Adipocyte (in vitro differentiated cells): ENCODE data around the gene CBFA2T3.

Experiments
- DNase-seq: peaks from one replicate; pipeline ENCODE4 v3.0.0-alpha.2; 2015; ENCODE audit warnings: low read depth
- H3K27me3 ChIP-seq: replicated peaks from 2 replicates; pipeline ENCODE4 v1.7.0; 2013; ENCODE audit warnings: mild to moderate bottlenecking, low read length, moderate library complexity; ENCODE audit not compliant: control insufficient read depth, insufficient read depth
- H3K36me3 ChIP-seq: 2 replicates; pipeline ENCODE4 v1.7.0; 2013; ENCODE audit warnings: low read length, mild to moderate bottlenecking, moderate library complexity; ENCODE audit not compliant: control insufficient read depth, insufficient read depth, severe bottlenecking
- H3K4me1 ChIP-seq: 2 replicates; pipeline ENCODE4 v1.7.0; 2013; ENCODE audit warnings: mild to moderate bottlenecking, low read length, moderate library complexity; ENCODE audit not compliant: control insufficient read depth, insufficient read depth
- H3K4me3 ChIP-seq: 2 replicates; pipeline ENCODE4 v1.7.0; 2013; ENCODE audit warnings: mild to moderate bottlenecking, low read length, moderate library complexity
- H3K9ac ChIP-seq: 2 replicates; pipeline ENCODE4 v1.7.0; 2013; ENCODE audit warnings: mild to moderate bottlenecking, low read length, moderate library complexity
- H3K9me3 ChIP-seq: 2 replicates; pipeline ENCODE4 v1.7.0; 2013; ENCODE audit warnings: mild to moderate bottlenecking, low read length, moderate library complexity; ENCODE audit not compliant: control insufficient read depth

Gene CBFA2T3

GRCh38 chr16:88846088-88846487, 130.9 kb downstream of the CBFA2T3 start:
- H3K4me3 ChIP-seq: no peak overlapping the region
- no peaks in the 10 kb centered on the region for H3K27me3 ChIP-seq
- no peaks in the 10 kb centered on the region for H3K9me3 ChIP-seq
- no peak for DNase-seq
- H3K36me3 ChIP-seq: peaks cover 8% of the 10 kb centered on the region
- H3K4me1 ChIP-seq: peaks cover 3% of the 10 kb centered on the region
- H3K9ac ChIP-seq: no peak overlapping the region

- no peak overlapping the region for H3K9ac ChIP-seq
- no peaks in the 10 kb centered on the region for H3K9me3 ChIP-seq
- H3K4me1 ChIP-seq: peaks cover 3% of the 10 kb centered on the region
- peaks cover 17% of the 10 kb centered on the region for H3K36me3 ChIP-seq
- no peak for DNase-seq
- no peaks in the 10 kb centered on the region for H3K27me3 ChIP-seq
- H3K4me3 ChIP-seq: no peak overlapping the region
These were observed 132.5 kb downstream of the CBFA2T3 start for GRCh38 chr16:88844419-88845036.

GRCh38 chr16:88843256-88843655, 133.8 kb downstream of the CBFA2T3 start:
- Histone ChIP-seq H3K36me3 (peaks cover 24% of the 10 kb centered on the region), H3K9ac (no peak overlapping the region), H3K9me3 (no peaks in the 10 kb centered on the region), H3K4me1 (peaks cover 3% of the 10 kb centered on the region), H3K4me3 (no peak overlapping the region), H3K27me3 (no peaks in the 10 kb centered on the region)
- no peak for DNase-seq

- Histone ChIP-seq H3K4me1 (peaks cover 3% of the 10 kb centered on the region), H3K9ac (no peak overlapping the region), H3K9me3 (no peaks in the 10 kb centered on the region), H3K36me3 (peaks cover 24% of the 10 kb centered on the region), H3K4me3 (no peak overlapping the region), H3K27me3 (no peaks in the 10 kb centered on the region)
- no peak for DNase-seq
These were observed 134.2 kb downstream of the CBFA2T3 start for GRCh38 chr16:88842806-88843205.

GRCh38 chr16:88842308-88842756, 134.7 kb downstream of the CBFA2T3 start:
- DNase-seq: no peak
- Histone ChIP-seq H3K9ac (no peak overlapping the region), H3K9me3 (no peaks in the 10 kb centered on the region), H3K36me3 (peaks cover 23% of the 10 kb centered on the region), H3K4me1 (peaks cover 3% of the 10 kb centered on the region), H3K4me3 (no peak overlapping the region), H3K27me3 (no peaks in the 10 kb centered on the region)

- Histone ChIP-seq H3K4me3 (no peak overlapping the region), H3K9ac (no peak overlapping the region), H3K9me3 (no peaks in the 10 kb centered on the region), H3K36me3 (peaks cover 23% of the 10 kb centered on the region), H3K27me3 (no peaks in the 10 kb centered on the region), H3K4me1 (peaks cover 3% of the 10 kb centered on the region)
- DNase-seq: no peak
These were observed 135.3 kb downstream of the CBFA2T3 start for GRCh38 chr16:88841521-88842307.

- Histone ChIP-seq H3K4me1 (peaks cover 3% of the 10 kb centered on the region), H3K9me3 (no peaks in the 10 kb centered on the region)
These were observed 136.3 kb downstream of the CBFA2T3 start for GRCh38 chr16:88840600-88841215.

GRCh38 chr16:88839745-88840599, 137.0 kb downstream of the CBFA2T3 start:
- DNase-seq: no peak
- H3K4me1 ChIP-seq: peaks cover 10% of the 10 kb centered on the region
- H3K9me3 ChIP-seq: no peaks in the 10 kb centered on the region
- H3K36me3 ChIP-seq: peaks cover 23% of the 10 kb centered on the region
- H3K9ac ChIP-seq: no peak overlapping the region
- H3K27me3 ChIP-seq: no peaks in the 10 kb centered on the region
- H3K4me3 ChIP-seq: no peak overlapping the region

More at GRCh38 chr16:88840600-88841215, 136.3 kb downstream of the CBFA2T3 start:
- H3K27me3 ChIP-seq: no peaks in the 10 kb centered on the region
- DNase-seq: no peak
- H3K36me3 ChIP-seq: peaks cover 23% of the 10 kb centered on the region
- H3K4me3 ChIP-seq: no peak overlapping the region
- no peak overlapping the region for H3K9ac ChIP-seq

- no peak for DNase-seq
- H3K4me3 ChIP-seq: no peak overlapping the region
- no peak overlapping the region for H3K9ac ChIP-seq
- peaks cover 12% of the 10 kb centered on the region for H3K4me1 ChIP-seq
- H3K36me3 ChIP-seq: peaks cover 23% of the 10 kb centered on the region
- no peaks in the 10 kb centered on the region for H3K9me3 ChIP-seq
- no peaks in the 10 kb centered on the region for H3K27me3 ChIP-seq
These were observed 137.9 kb downstream of the CBFA2T3 start for GRCh38 chr16:88839026-88839529.

GRCh38 chr16:88838566-88838965, 138.4 kb downstream of the CBFA2T3 start:
- H3K27me3 ChIP-seq: no peaks in the 10 kb centered on the region
- no peak overlapping the region for H3K4me3 ChIP-seq

More at GRCh38 chr16:88838566-88838965, 138.4 kb downstream of the CBFA2T3 start:
- no peak for DNase-seq
- H3K4me1 ChIP-seq: peaks cover 12% of the 10 kb centered on the region
- peaks cover 23% of the 10 kb centered on the region for H3K36me3 ChIP-seq
- no peaks in the 10 kb centered on the region for H3K9me3 ChIP-seq
- no peak overlapping the region for H3K9ac ChIP-seq
